ENCODE measurements around the gene CPEB2.
A peak's percentile ranks its signal among the peaks of the same experiment; 100 is the strongest.

CPEB2 gene

GRCh38 chr4:15020502-15021286 lies 18.4 kb downstream of the CPEB2 start:
- peaks cover 5 to 96% of the 10 kb centered on the region in 2 experiments for H3K36me3 ChIP-seq (ENCODE audit: control insufficient read depth in 1 of 2, insufficient read depth in 2 of 2, low read depth in 1 of 2, low read length in 2 of 2)
- no peak overlapping the region for H3K23ac ChIP-seq (ENCODE audit: low read length in 2 of 2)
- no peaks in the 10 kb centered on the region for H3K27me3 ChIP-seq (ENCODE audit: control insufficient read depth in 1 of 2, insufficient read depth in 1 of 2, low read length in 2 of 2)
- no peak overlapping the region for H2BK120ac ChIP-seq (ENCODE audit: low read depth, low read length)
- no peak overlapping the region for H4K8ac ChIP-seq (ENCODE audit: low read length)
- H3K4me2 ChIP-seq (ENCODE audit: low read length, poor library complexity, severe bottlenecking), result no peak overlapping the region
- H4K91ac ChIP-seq (ENCODE audit: low read length), result no peak overlapping the region
- no peak overlapping the region for H3K4me3 ChIP-seq (ENCODE audit: insufficient read depth in 1 of 2, low read depth in 1 of 2, low read length in 2 of 2)
- no peak overlapping the region for H3K18ac ChIP-seq (ENCODE audit: low read depth in 1 of 2, low read length in 2 of 2)
- H3K14ac ChIP-seq (ENCODE audit: low read length in 2 of 2), result no peak overlapping the region
- DNase-seq, result no peak
- H2AFZ ChIP-seq (ENCODE audit: low read depth, low read length), result no peak overlapping the region
- H3K9ac ChIP-seq (ENCODE audit: low read length), result peak overlapping the region; percentile 36
- peaks cover 2% of the 10 kb centered on the region for H3K4me1 ChIP-seq (ENCODE audit: control insufficient read depth, insufficient read depth, low read depth, low read length)
- no peak overlapping the region for H2BK15ac ChIP-seq (ENCODE audit: low read depth, poor library complexity, severe bottlenecking)
- H3K27ac ChIP-seq (ENCODE audit: low read length, poor library complexity, severe bottlenecking), result no peak overlapping the region
- no peaks in the 10 kb centered on the region for H3K79me1 ChIP-seq (replicated peaks; ENCODE audit: low read length, poor library complexity, severe bottlenecking)
- 88% methylated on average over 6 of the region's 7 CpGs for WGBS
- no peaks in the 10 kb centered on the region for H3K9me3 ChIP-seq (ENCODE audit: control insufficient read depth, low read length)
- no peak overlapping the region for H2BK12ac ChIP-seq (ENCODE audit: low read length in 2 of 2)
- no peak overlapping the region for H2BK5ac ChIP-seq (ENCODE audit: low read depth, low read length, poor library complexity, severe bottlenecking)
- no peak overlapping the region for H2AK5ac ChIP-seq (ENCODE audit: low read length, severe bottlenecking)
- no peak overlapping the region for H3K4ac ChIP-seq (ENCODE audit: low read depth in 1 of 2, low read length in 2 of 2)

- H3K4me3 ChIP-seq (ENCODE audit: insufficient read depth in 1 of 2, low read depth in 1 of 2, low read length in 2 of 2), result no peak overlapping the region
- H3K4ac ChIP-seq (ENCODE audit: low read depth in 1 of 2, low read length in 2 of 2), result no peak overlapping the region
- H2AK5ac ChIP-seq (ENCODE audit: low read length, severe bottlenecking), result no peak overlapping the region
- H2BK120ac ChIP-seq (ENCODE audit: low read depth, low read length), result no peak overlapping the region
- H2AFZ ChIP-seq (ENCODE audit: low read depth, low read length), result no peak overlapping the region
- H3K9ac ChIP-seq (ENCODE audit: low read length), result peak overlapping the region; percentile 36
- H3K14ac ChIP-seq (ENCODE audit: low read length in 2 of 2), result no peak overlapping the region
- H3K36me3 ChIP-seq (ENCODE audit: control insufficient read depth in 1 of 2, insufficient read depth in 2 of 2, low read depth in 1 of 2, low read length in 2 of 2), result peaks cover 5 to 95% of the 10 kb centered on the region in 2 experiments
- no peak overlapping the region for H2BK15ac ChIP-seq (ENCODE audit: low read depth, poor library complexity, severe bottlenecking)
- no peaks in the 10 kb centered on the region for H3K27me3 ChIP-seq (ENCODE audit: control insufficient read depth in 1 of 2, insufficient read depth in 1 of 2, low read length in 2 of 2)
- no peak overlapping the region for H2BK5ac ChIP-seq (ENCODE audit: low read depth, low read length, poor library complexity, severe bottlenecking)
- H3K18ac ChIP-seq (ENCODE audit: low read depth in 1 of 2, low read length in 2 of 2), result no peak overlapping the region
- H4K8ac ChIP-seq (ENCODE audit: low read length), result no peak overlapping the region
- peaks cover 2% of the 10 kb centered on the region for H3K4me1 ChIP-seq (ENCODE audit: control insufficient read depth, insufficient read depth, low read depth, low read length)
- H4K91ac ChIP-seq (ENCODE audit: low read length), result no peak overlapping the region
- no peak overlapping the region for H2BK12ac ChIP-seq (ENCODE audit: low read length in 2 of 2)
- no peak overlapping the region for H3K27ac ChIP-seq (ENCODE audit: low read length, poor library complexity, severe bottlenecking)
- no peaks in the 10 kb centered on the region for H3K9me3 ChIP-seq (ENCODE audit: control insufficient read depth, low read length)
- DNase-seq, result no peak
- H3K4me2 ChIP-seq (ENCODE audit: low read length, poor library complexity, severe bottlenecking), result no peak overlapping the region
- 50% methylated on average over 2 of the region's 2 CpGs for WGBS
- no peak overlapping the region for H3K23ac ChIP-seq (ENCODE audit: low read length in 2 of 2)
- H3K79me1 ChIP-seq (replicated peaks; ENCODE audit: low read length, poor library complexity, severe bottlenecking), result no peaks in the 10 kb centered on the region
Measured at GRCh38 chr4:15021311-15021710, 19.0 kb downstream of the CPEB2 start.

- Histone ChIP-seq H2BK120ac (ENCODE audit: low read depth, low read length) (no peak overlapping the region), H2AK5ac (ENCODE audit: low read length, severe bottlenecking) (no peak overlapping the region), H3K23ac (ENCODE audit: low read length in 2 of 2) (no peak overlapping the region), H2BK5ac (ENCODE audit: low read depth, low read length, poor library complexity, severe bottlenecking) (no peak overlapping the region), H2BK12ac (ENCODE audit: low read length in 2 of 2) (no peak overlapping the region), H3K9ac (ENCODE audit: low read length) (peak overlapping the region; percentile 36), H4K8ac (ENCODE audit: low read length) (no peak overlapping the region), H3K4me2 (ENCODE audit: low read length, poor library complexity, severe bottlenecking) (no peak overlapping the region), H3K4ac (ENCODE audit: low read depth in 1 of 2, low read length in 2 of 2) (no peak overlapping the region), H3K9me3 (ENCODE audit: control insufficient read depth, low read length) (no peaks in the 10 kb centered on the region), H3K18ac (ENCODE audit: low read depth in 1 of 2, low read length in 2 of 2) (no peak overlapping the region), H2BK15ac (ENCODE audit: low read depth, poor library complexity, severe bottlenecking) (no peak overlapping the region), H3K27ac (ENCODE audit: low read length, poor library complexity, severe bottlenecking) (no peak overlapping the region), H4K91ac (ENCODE audit: low read length) (no peak overlapping the region), H3K36me3 (ENCODE audit: control insufficient read depth in 1 of 2, insufficient read depth in 2 of 2, low read depth in 1 of 2, low read length in 2 of 2) (peaks cover 5 to 95% of the 10 kb centered on the region in 2 experiments), H3K14ac (ENCODE audit: low read length in 2 of 2) (no peak overlapping the region), H2AFZ (ENCODE audit: low read depth, low read length) (no peak overlapping the region), H3K4me1 (ENCODE audit: control insufficient read depth, insufficient read depth, low read depth, low read length) (peaks cover 2% of the 10 kb centered on the region), H3K4me3 (ENCODE audit: insufficient read depth in 1 of 2, low read depth in 1 of 2, low read length in 2 of 2) (no peak overlapping the region), H3K79me1 (replicated peaks; ENCODE audit: low read length, poor library complexity, severe bottlenecking) (no peaks in the 10 kb centered on the region), H3K27me3 (ENCODE audit: control insufficient read depth in 1 of 2, insufficient read depth in 1 of 2, low read length in 2 of 2) (no peaks in the 10 kb centered on the region)
- WGBS, result 92% methylated on average over 1 of the region's 2 CpGs
- no peak for DNase-seq
Measured at GRCh38 chr4:15021946-15022345, 19.7 kb downstream of the CPEB2 start.

- no peak overlapping the region for H3K18ac ChIP-seq (ENCODE audit: low read depth in 1 of 2, low read length in 2 of 2)
- no peaks in the 10 kb centered on the region for H3K9me3 ChIP-seq (ENCODE audit: control insufficient read depth, low read length)
- H2AFZ ChIP-seq (ENCODE audit: low read depth, low read length), result no peak overlapping the region
- H3K27me3 ChIP-seq (ENCODE audit: control insufficient read depth in 1 of 2, insufficient read depth in 1 of 2, low read length in 2 of 2), result no peaks in the 10 kb centered on the region
- H2BK120ac ChIP-seq (ENCODE audit: low read depth, low read length), result no peak overlapping the region
- no peak overlapping the region for H2BK12ac ChIP-seq (ENCODE audit: low read length in 2 of 2)
- no peak for DNase-seq
- peaks cover 2% of the 10 kb centered on the region for H3K4me1 ChIP-seq (ENCODE audit: control insufficient read depth, insufficient read depth, low read depth, low read length)
- peaks cover 5 to 94% of the 10 kb centered on the region in 2 experiments for H3K36me3 ChIP-seq (ENCODE audit: control insufficient read depth in 1 of 2, insufficient read depth in 2 of 2, low read depth in 1 of 2, low read length in 2 of 2)
- H3K14ac ChIP-seq (ENCODE audit: low read length in 2 of 2), result no peak overlapping the region
- H3K9ac ChIP-seq (ENCODE audit: low read length), result no peak overlapping the region
- no CpG with 5 or more reads among the region's 1 CpG for WGBS
- no peak overlapping the region for H3K4ac ChIP-seq (ENCODE audit: low read depth in 1 of 2, low read length in 2 of 2)
- no peak overlapping the region for H3K4me3 ChIP-seq (ENCODE audit: insufficient read depth in 1 of 2, low read depth in 1 of 2, low read length in 2 of 2)
- no peak overlapping the region for H4K91ac ChIP-seq (ENCODE audit: low read length)
- H2AK5ac ChIP-seq (ENCODE audit: low read length, severe bottlenecking), result no peak overlapping the region
- H2BK5ac ChIP-seq (ENCODE audit: low read depth, low read length, poor library complexity, severe bottlenecking), result no peak overlapping the region
- H3K27ac ChIP-seq (ENCODE audit: low read length, poor library complexity, severe bottlenecking), result no peak overlapping the region
- no peak overlapping the region for H4K8ac ChIP-seq (ENCODE audit: low read length)
- H2BK15ac ChIP-seq (ENCODE audit: low read depth, poor library complexity, severe bottlenecking), result no peak overlapping the region
- H3K79me1 ChIP-seq (replicated peaks; ENCODE audit: low read length, poor library complexity, severe bottlenecking), result peaks cover 2% of the 10 kb centered on the region
- no peak overlapping the region for H3K4me2 ChIP-seq (ENCODE audit: low read length, poor library complexity, severe bottlenecking)
- H3K23ac ChIP-seq (ENCODE audit: low read length in 2 of 2), result no peak overlapping the region
Measured at GRCh38 chr4:15024386-15024785, 22.1 kb downstream of the CPEB2 start.
